ENCODE measurements around the gene KRT85. TPM values are rescaled to one million over a fixed set of nuclear protein-coding genes. Genes with fewer than 3 reads are reported as not detected.
"Not testable (repeated sequence)": the region's sequence is repeated elsewhere in the genome, so short reads cannot be mapped to it uniquely, and the experiment has no call there.

KRT85 gene
- not detected for polyA plus RNA-seq (ENCODE audit: insufficient read length)
- long read RNA-seq, donor 1 = 0 reads
- long read RNA-seq, donor 2 = 0 reads
- long read RNA-seq, donor 3 = 0 reads
- long read RNA-seq, donor 4 = 0 reads
- long read RNA-seq, donor 5 = 0 reads
- long read RNA-seq, donor 6 = 0 reads
- long read RNA-seq, donor 7 = 0 reads
- long read RNA-seq, donor 8 = 0 reads

GRCh38 chr12:52366738-52367485 lies at the start of gene KRT85:
TSS of gene KRT85 (minus strand) at chr12:52367481. CDS start at chr12:52367405, 76 bp downstream.
- no peak for DNase-seq

- no peak for DNase-seq
These were observed 49.5 kb upstream of the KRT85 start for GRCh38 chr12:52416795-52417194.

GRCh38 chr12:52415870-52416750 lies 48.8 kb upstream of the KRT85 start:
- DNase-seq = peak; percentile 62

- no peak for DNase-seq
These were observed 47.7 kb upstream of the KRT85 start for GRCh38 chr12:52414936-52415335.

GRCh38 chr12:52413782-52414345 lies 46.6 kb upstream of the KRT85 start:
- DNase-seq = no peak

GRCh38 chr12:52413202-52413601 lies 45.9 kb upstream of the KRT85 start:
- no peak for DNase-seq

GRCh38 chr12:52411815-52412214 lies 44.5 kb upstream of the KRT85 start:
- no peak for DNase-seq

GRCh38 chr12:52410589-52411248 lies 43.4 kb upstream of the KRT85 start:
- not testable (repeated sequence) for DNase-seq

- no peak for DNase-seq
These were observed 40.6 kb upstream of the KRT85 start for GRCh38 chr12:52407918-52408317.

GRCh38 chr12:52405922-52406385 lies 38.7 kb upstream of the KRT85 start, which contains the start of gene KRT82:
TSS of gene KRT82 (minus strand) at chr12:52406335. CDS start at chr12:52406277, 58 bp downstream.
- DNase-seq = no peak

- DNase-seq = no peak
These were observed 37.7 kb upstream of the KRT85 start for GRCh38 chr12:52404951-52405350.

- no peak for DNase-seq
These were observed 36.3 kb upstream of the KRT85 start for GRCh38 chr12:52403561-52403960.

GRCh38 chr12:52402873-52403540 lies 35.7 kb upstream of the KRT85 start:
- DNase-seq = no peak

GRCh38 chr12:52402377-52402776 lies 35.1 kb upstream of the KRT85 start:
- DNase-seq = no peak

GRCh38 chr12:52401926-52402325 lies 34.6 kb upstream of the KRT85 start:
- DNase-seq = no peak

GRCh38 chr12:52401526-52401925 lies 34.2 kb upstream of the KRT85 start:
- DNase-seq = no peak

GRCh38 chr12:52400906-52401305 lies 33.6 kb upstream of the KRT85 start:
- DNase-seq = no peak

GRCh38 chr12:52399756-52400155 lies 32.5 kb upstream of the KRT85 start:
- no peak for DNase-seq

GRCh38 chr12:52398176-52398575 lies 30.9 kb upstream of the KRT85 start:
- no peak for DNase-seq

GRCh38 chr12:52396656-52397055 lies 29.4 kb upstream of the KRT85 start:
- no peak for DNase-seq
